ENCODE results near the gene TTN. TPM values are rescaled to one million over a fixed set of nuclear protein-coding genes. Genes with fewer than 3 reads are reported as not detected.

TTN gene
- total RNA-seq, 3 donors from 2014 or later, result 2.9 to 23.4 (median 3.5) TPM

- DNase-seq (ENCODE audit: low spot score in 2 of 2), result no peak
- intact Hi-C loops (cut with DNase I; ENCODE audit: low total_unique reads), result no loop called here
- no peaks in the 10 kb centered on the region for H3K36me3 ChIP-seq
- no peaks in the 10 kb centered on the region for H3K9me3 ChIP-seq
- H3K27me3 ChIP-seq, result no peaks in the 10 kb centered on the region
- TF ChIP-seq POLR2A (IDR thresholded peaks at IDR 0.05) (no peak), POLR2AphosphoS5 (IDR thresholded peaks at IDR 0.05) (no peak), CTCF (IDR thresholded peaks at IDR 0.05) (no peak)
- H3K27ac ChIP-seq, result no peak overlapping the region
- H3K4me1 ChIP-seq, result peaks cover 0 to 9% of the 10 kb centered on the region in 2 donors
- peak overlapping the region in 1 of 3 donors; percentile 18 for H3K4me3 ChIP-seq
Measured at GRCh38 chr2:178484245-178485041, 322.8 kb downstream of the TTN start.

GRCh38 chr2:178482437-178482836 lies 324.8 kb downstream of the TTN start:
- Histone ChIP-seq H3K27ac (no peak overlapping the region), H3K9me3 (no peaks in the 10 kb centered on the region), H3K4me3 (peak overlapping the region in 1 of 3 donors; percentile 84), H3K36me3 (no peaks in the 10 kb centered on the region), H3K4me1 (peaks cover 0 to 9% of the 10 kb centered on the region in 2 donors), H3K27me3 (no peaks in the 10 kb centered on the region)
- DNase-seq (ENCODE audit: low spot score in 2 of 2), result no peak
- intact Hi-C loops (cut with DNase I; ENCODE audit: low total_unique reads), result no loop called here
- TF ChIP-seq CTCF (IDR thresholded peaks at IDR 0.05), result no peak
- TF ChIP-seq POLR2AphosphoS5 (IDR thresholded peaks at IDR 0.05), result no peak
- no peak for TF ChIP-seq POLR2A (IDR thresholded peaks at IDR 0.05)

- Histone ChIP-seq H3K36me3 (no peaks in the 10 kb centered on the region), H3K27me3 (no peaks in the 10 kb centered on the region), H3K4me3 (peak within 1 kb of the TSS; percentile 78 to 92 (median 84)), H3K4me1 (peaks cover 0 to 9% of the 10 kb centered on the region in 2 donors), H3K27ac (peak within 1 kb of the TSS; percentile 93 to 95), H3K9me3 (no peaks in the 10 kb centered on the region)
- intact Hi-C loops (cut with DNase I; ENCODE audit: low total_unique reads), result no loop called here
- no peak for TF ChIP-seq CTCF (IDR thresholded peaks at IDR 0.05)
- TF ChIP-seq POLR2AphosphoS5 (IDR thresholded peaks at IDR 0.05), result peak; percentile 54 to 78 (median 72)
- TF ChIP-seq POLR2A (IDR thresholded peaks at IDR 0.05), result no peak
- peak; percentile 84 to 92 for DNase-seq (ENCODE audit: low spot score in 2 of 2)
Measured at GRCh38 chr2:178480227-178481181, 326.7 kb downstream of the TTN start, which contains the start of gene PLEKHA3. PLEKHA3 (plus strand) TSS chr2:178480457; CDS start chr2:178480870, 413 bp downstream.

GRCh38 chr2:178479758-178480226 lies 327.4 kb downstream of the TTN start:
- Histone ChIP-seq H3K4me1 (peaks cover 0 to 9% of the 10 kb centered on the region in 2 donors), H3K27ac (peak overlapping the region; percentile 93 to 95), H3K4me3 (peak overlapping the region; percentile 78 to 92 (median 84)), H3K27me3 (no peaks in the 10 kb centered on the region), H3K9me3 (no peaks in the 10 kb centered on the region), H3K36me3 (no peaks in the 10 kb centered on the region)
- TF ChIP-seq POLR2A (IDR thresholded peaks at IDR 0.05), result no peak
- TF ChIP-seq CTCF (IDR thresholded peaks at IDR 0.05), result no peak
- no peak for TF ChIP-seq POLR2AphosphoS5 (IDR thresholded peaks at IDR 0.05)
- DNase-seq (ENCODE audit: low spot score in 2 of 2), result no peak
- intact Hi-C loops (cut with DNase I; ENCODE audit: low total_unique reads), result no loop called here

Measured in breast epithelium (tissue), 4 donors.